Measurements from ENCODE around the gene RCOR2.
A peak's percentile ranks its signal among the peaks of the same experiment; 100 is the strongest.

RCOR2 gene

DNA sequence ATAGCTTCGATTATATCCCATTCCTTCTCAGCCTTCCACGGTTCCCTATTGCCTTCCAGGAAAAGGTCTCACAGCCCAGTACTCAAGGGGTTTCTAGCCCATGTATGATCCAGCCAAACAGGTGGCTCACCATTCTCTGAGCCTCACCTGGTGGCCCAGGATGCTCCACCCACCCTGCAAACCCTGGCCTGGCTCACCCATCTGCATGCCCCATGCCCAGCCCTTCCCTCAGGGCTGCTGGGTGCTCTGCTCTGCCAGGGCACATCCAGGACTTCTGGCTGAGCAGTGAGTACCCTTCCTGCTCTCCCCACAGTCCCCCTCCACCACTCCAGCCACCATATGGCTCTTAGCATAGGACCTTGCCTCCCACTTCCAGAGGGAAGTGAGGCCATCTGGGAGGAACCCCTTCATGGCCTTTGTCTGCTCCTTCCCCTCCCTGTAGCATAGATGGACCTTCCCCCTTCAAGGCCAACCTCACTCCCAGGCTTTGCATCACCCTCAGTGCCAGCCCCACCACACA is 5.8 kb upstream of the RCOR2 start:
- no peak for DNase-seq

DNA sequence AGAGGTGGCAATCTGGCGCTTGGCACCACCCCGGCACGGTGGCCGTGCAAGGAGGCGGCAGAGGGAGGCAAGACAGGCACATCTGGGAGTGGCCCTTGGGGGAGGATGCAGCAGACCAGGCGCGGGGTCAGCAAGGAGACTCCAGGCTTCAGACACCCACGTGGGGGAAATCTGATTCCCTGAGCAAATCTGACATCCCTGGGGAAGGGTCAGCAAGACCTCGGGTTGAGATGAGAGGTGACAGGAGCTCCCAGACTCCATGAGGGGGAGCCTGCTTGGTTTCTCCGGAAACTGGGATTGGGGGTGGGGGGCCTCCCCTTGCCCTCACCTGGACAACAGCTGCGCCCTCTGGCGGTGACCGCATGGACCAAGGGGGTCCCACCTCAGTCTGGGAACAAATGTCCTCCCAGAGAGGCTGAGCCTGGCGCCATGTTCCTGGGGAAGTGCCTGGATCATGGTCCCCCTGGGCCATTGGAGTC is 4.0 kb upstream of the RCOR2 start:
- DNase-seq, result no peak

DNA sequence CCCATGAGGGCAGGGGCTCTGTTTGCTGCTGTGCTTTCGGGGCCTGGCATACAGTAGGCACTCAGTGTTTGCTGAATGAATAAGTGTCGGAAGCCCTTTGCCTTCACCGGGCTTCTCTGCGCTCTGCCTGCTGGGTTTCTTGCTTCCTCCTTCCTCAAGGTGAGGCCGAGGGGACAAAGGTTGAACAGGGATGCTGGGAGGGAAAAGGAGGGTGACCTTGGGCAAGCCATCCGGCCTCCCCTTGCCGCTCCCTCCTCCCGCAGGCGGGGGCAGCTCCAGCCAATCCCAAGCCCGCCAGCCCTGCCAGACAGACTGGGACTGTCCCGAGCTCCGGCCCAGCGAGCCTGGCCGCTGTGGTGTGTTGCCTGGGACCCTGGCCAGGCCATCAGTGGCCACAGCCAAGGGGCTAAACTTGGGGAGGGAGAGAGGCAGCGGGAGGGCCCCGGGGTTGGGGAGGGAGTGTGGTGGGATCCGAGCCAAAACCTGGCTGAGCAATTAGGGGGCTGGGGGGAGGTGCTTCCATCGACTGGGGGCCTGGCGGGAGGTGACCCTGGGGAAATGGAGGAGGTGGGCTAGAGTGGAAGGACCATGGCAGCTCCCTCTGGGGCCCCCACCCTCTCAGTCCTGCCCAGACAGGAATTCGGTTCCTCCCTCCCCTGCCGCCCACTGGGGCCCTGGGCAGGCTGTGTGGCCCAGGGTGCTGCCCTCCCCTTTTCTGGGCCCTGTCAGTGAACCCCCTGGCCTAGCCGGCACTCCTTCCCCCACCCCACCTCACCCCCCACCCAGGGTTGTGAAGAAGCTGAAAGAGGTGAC is 3.4 kb upstream of the RCOR2 start:
- no peak for DNase-seq

DNA sequence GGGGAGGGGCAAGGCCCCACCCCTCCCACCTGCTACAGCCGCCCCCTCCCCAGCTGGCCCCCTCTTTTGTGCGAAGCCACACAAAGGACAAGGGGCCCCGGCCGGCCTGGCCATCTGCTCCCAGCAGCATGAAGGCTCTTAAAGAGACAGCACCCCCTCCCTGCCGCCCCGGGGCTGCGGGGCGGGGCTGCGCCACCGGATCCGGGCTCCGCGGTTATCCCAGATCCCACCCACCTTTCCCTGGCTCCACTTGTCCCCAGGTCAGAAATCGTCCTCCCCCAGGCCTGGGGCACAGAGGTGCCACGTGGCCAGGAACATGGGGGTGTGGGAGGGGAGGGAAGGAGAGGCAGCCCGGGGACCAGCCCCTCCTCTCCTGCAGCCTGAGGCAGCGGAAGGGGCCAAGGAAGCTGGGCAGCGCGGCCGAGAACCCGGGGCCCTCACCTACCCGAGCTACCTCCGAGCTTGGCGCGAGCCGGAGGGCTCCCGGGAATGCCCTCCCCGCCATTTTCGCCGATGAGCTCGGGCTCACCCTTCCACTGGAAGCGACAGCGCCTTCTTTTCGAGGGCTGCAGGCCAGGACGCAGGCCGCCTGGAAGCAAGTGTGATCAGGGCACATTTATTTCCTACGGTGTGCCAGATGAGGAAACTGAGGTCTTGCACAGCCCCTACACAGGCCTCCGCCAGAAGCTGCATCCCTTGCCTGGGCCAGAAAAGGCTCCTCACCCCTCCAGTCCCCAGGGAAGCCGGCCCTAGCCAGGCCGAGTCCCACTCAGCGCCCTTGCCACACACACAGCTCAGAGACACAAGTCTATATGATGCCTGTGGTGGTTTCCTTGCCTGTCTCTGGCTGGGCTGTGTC is 2.5 kb upstream of the RCOR2 start:
- DNase-seq, result peak; percentile 35

DNA sequence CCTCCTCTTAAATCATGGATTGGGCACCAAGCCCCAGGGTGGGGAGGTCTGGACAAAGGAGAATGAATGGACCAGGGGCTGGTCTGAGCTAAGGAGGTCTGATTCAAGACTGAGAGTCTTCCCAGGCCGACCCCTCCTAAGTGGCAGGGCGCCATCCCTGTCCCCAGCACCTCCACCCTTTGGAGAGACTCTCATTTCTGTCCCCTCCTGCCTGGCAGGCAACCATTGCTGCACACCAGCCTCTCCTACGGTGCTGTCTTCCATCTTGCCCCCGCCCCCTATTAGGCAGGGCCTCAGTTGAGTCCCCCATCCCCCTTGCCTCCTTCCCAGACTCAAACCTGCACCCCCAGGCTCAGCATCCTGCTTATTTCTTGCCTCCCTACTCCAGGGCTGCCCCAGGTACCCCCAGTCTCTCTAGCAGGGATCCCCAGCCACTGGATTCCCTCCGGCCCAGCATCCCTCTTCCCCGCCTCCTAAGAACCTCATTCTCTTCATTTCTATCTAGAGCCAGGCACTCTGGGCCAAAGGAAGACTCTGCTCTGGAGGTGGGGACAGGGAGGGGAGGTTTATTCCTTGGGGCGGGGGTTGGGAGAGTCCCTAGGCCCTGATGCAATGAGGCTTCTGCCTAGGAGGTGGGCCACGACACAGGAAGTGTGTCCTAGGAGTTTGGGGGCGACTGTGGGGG is 1.7 kb upstream of the RCOR2 start:
- no peak for DNase-seq

DNA sequence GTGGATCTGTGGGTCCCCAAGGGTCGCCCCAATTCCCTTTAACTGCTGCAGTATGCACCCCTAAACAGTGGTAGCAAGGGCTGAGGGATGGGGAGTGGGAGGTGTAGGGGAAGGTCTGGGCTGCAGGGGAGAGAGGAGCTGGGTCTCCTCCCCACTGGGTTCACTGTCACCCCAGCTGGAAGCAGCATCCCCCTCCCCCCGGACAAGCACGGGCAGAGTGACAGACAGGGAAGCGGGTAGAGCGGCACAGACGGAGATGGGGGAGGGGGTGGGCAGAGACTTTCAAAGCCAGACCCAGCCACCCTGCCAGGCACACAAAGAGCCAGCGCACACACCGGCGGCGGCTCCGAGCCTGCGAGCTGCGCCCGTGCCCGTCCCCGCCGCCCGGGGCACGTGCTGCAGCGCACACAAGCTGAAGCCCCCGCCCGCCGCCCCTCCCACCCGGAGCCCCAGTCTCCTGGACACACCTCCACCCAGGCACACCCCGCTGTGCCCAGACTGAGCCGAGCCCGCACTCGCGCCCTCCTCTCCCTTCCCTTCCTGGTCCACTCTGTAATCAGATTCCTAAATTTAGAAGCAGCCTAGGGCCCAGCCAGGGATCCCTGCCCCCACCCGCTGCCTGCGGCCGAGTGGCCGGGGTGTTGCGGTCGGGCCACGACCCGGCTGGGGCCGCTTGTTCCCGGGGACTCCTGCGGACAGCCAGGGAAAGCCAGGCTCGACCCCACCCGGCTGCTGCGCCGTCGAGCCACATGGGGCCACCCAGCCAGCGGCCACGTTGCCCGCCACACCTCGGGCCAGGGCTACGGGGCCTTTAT is 935 bp upstream of the RCOR2 start:
- peak; percentile 89 for DNase-seq

DNA sequence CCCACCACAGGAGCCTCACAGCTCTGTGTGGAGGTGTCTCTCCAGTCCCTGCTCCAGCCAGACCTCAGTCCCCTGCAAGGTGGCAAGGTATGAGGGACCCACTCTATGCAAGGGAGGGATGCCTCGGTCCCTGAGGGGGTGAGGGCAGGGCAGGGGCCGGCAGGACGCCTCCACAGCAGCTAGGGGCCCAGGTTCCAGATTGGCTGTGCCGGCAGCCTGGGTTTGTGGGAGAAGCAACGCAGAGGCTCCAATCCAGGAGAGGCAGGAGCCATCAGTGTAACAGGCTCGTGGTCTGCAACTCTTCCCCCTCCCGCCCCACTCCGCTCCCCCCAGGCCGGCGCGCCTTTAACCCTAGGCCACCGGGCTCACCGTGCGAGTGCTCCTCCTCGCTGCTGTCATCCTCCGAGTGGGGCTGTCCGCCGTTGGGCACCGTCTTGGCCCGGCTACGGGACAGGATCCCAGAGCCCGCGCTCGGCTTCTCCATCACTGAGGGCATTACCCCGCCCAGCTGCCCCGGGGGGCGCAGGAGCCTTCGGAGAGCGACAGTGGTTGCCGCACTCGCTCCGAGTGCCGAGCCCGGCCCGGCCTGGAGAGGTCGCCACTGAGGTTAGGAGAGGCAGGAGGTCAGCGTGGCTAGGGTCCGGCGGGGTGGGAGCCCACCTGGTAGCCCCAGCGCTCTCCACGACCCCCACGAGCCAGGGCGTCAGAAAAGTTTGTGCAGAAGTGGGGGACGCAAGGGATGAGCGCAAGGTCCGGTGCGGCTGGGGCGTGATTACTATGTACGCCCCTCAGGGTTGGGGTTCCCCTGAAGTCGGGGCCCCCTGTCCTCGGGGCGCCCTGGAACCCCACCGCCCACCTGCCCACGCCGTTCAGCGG is 765 bp downstream of the RCOR2 start:
- peak; percentile 54 for DNase-seq

DNA sequence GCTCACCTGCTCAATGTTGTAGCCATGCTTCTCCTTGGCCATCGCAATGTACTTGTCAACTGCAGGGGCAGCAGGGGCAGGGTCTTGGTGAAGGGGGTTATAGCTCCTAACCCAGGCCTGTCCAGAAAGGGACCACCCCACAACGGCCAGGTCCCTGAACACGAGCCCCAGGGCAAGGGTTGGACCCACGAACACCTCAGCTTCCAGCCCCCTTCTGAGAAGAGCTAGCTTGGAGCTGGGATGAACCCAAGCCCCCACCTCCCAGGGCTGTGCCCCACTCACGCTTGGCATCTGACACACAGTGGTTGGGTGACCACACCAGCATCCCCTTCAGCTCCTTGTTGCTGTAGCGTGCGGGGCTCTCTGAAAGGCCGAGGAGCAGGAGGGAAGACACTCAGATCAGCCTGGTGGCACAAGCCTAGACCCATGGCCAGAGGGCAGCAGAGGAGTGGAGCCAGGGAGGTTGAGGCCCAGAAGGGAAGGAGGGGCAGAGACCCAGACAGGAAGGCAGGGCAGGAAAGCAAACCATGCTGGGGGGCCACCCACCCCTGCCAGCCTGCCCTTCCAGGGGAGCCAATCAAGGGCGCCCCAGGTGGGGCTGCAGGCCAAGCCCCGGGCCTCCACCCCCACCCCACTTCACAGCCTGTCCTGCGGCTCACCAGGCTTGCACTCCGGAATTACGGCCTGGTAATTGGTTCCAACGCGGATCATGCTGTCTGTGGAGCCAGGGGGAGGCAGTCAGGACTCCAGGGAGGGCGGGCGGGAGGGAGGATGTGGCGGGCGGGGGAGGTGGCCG is 1.9 kb downstream of the RCOR2 start:
- DNase-seq, result no peak

DNA sequence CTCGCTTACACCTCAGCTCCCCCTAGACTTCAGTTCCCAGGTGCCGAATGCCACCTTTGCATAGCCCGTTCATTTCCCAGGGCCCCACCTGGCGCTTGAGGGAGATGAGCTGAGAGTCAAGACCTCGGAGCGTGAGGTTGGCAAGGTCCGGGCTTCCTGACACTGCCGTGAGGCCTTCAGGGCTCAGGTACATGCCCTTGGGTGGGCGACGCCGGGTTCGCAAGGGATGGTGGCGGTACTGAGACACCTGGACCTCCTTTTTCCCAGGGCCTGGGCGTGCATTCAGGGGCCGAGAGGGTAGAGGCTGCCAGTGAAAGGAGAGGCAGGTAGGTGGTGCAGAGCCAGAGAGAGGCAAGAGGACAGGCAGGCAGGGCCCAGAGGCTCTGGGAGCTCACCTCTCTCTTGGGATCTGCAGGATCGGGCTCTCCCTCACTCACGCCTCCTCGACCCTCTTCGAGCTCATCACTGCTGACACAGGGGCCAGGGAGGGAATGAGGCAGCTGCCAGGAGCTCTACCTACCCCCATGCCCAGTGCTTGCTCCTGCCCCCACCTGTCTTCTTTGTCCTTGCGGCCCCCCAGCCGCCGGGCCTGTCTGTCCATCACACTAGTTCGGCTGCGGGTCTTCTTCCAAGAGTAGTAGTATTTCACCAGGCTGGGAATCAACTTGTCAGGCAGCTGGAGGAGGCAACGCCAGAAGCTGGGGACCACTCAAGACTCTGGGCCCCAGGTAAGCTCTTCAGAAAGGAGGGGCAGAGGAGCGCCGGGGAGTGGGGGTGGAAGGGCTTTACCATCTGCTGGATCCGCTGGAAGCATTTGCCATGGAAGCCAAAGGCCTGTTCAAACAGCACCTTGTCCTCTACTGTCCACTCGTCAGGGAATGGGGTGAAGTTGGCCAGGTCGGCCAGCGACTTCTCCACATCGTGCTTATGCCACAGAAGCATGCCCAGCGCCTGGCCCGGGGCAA is 2.8 kb downstream of the RCOR2 start:
- DNase-seq, result no peak

DNA sequence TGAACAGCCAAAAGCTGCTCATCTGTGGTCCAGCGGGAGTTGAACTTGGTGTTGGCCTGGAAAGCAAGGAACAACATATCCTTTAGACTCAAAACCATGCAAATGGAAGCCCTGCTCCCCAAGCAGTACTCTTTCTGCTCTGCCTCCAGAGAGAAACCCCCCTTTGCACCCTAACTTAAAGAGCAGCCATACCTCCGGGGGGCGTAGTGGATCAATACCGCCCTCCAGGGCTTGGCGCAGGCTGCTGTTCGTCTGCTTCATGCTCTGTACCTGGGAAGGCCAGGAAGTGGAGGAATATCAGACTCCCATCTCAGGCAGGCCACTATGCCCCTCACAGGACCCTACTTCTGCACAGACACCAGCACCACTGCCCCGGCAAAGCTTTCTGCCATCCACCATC is 4.3 kb downstream of the RCOR2 start:
- DNase-seq, result no peak

DNA sequence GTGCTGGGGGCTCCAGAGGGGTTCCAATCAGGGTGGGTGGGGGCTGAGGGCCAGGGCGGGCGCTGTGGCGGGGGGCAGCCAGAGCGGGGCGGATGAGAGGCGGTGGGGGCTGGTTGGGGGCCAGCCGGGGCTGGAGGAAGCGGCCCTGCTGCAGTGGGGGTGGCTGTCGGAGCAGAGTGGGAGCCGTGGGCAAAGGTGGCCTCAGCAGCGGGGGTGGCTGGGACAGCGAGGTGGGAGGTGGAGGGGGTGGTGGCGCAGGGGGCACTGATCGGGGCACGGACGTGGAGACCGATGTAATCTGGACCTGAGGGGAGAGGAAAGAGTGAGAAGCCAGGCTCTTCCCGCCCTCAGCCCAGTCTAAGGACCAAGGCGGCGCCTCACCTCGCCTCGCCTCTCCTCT is 5.1 kb downstream of the RCOR2 start:
- DNase-seq, result no peak

DNA sequence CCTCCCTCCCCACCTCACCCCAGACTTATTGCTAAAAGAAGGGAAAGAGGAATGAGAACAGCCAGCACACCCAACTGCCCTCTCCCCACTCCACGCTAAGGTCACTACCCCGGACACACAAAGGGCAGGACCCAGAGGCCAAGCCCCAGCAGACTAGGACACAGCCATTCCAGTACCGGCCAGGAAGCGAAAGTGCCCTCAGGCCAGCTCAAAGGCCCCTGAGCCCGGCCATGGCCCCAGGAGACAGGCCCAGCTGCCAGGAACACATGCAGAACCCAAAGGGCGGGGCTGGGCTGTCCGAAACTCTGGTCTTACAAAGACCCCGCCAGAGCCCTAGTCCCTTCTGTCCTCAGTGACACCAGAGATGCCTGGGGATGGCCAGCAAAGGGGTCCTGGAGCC is 5.5 kb downstream of the RCOR2 start:
- no peak for DNase-seq

DNA sequence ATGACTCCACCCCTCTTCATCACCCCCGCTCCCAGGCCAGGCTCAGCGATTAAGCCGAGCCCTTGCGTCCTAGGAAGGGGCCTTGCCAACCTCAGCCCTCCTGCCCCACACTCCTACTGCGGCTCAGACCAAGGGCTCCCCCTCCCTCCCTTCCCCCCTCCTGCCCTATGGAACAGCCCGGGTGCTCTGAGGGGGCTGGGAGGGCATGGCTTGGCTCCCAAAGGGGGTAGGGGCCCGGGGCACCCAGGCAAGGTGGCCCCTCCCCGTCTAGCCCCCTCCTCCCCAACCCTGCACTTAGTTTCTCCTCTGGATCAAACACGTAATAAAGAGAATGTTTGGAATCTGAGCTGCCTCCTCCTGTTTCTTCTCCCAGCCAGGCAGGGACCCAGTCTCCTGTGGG is 6.3 kb downstream of the RCOR2 start:
- no peak for DNase-seq

DNA sequence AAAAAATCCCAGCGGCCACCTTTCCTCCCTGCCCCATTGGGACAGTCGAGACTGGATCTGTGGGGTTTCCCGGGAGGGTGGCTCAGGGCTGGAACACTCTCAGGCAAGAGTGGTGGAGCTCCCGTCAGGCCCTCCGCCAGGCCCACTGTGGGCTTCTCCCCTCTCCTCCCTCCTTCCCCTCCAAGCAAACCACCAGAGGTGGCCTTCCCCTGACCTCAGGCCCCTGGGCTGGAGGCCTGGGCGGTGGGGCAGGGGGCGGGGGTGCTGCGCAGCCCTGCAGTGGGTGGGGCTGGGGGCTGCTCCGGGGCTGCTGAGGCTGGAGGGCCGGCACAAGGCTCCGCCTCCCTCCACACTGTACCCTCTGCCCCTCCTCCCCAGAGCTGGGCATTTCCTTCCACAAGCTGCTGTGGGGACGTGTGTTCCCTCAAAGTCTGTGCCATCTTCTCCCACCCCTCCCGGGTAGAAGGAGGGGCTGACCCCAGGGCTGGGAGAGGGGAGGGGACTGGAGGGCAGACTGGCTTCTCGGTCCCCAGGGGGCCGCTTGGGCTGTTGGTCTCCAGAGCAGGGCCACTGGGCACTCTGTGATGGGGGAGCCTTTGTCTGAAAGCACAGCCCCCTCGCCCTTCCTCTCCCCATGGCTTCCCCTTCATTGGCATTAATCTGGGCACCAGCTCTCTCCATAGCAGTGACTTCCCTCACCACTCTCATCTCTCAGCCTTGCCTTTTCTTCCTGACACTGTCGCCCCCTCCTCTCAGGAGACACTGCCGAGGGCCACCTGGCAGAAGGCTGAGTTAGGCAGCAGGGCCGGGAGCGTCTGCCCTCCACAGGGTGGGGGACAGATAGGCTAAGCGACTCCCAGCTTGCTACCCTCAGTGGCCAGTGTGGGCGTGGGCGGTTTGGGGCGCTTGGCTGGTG is 7.1 kb downstream of the RCOR2 start:
- no peak for DNase-seq

DNA sequence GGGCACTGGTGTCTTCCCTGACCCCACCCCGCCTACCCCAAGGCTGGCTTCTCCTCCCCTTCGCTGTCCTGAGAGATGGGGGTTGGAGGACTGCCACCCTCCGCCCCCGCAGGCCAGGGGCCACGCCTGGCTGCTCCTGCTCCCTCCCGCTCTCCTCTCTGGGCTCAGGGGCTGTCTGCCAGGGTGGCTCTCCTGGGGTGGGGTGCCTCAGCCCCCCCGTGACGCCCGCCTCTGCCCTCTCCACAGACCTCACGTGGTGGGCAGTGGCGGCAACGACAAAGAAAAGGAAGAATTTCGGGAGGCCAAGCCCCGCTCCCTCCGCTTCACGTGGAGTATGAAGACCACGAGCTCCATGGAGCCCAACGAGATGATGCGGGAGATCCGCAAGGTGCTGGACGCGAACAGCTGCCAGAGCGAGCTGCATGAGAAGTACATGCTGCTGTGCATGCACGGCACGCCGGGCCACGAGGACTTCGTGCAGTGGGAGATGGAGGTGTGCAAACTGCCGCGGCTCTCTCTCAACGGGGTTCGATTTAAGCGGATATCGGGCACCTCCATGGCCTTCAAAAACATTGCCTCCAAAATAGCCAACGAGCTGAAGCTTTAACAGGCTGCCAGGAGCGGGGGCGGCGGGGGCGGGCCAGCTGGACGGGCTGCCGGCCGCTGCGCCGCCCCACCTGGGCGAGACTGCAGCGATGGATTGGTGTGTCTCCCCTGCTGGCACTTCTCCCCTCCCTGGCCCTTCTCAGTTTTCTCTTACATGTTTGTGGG is 8.1 kb downstream of the RCOR2 start:
- no peak for DNase-seq

DNA sequence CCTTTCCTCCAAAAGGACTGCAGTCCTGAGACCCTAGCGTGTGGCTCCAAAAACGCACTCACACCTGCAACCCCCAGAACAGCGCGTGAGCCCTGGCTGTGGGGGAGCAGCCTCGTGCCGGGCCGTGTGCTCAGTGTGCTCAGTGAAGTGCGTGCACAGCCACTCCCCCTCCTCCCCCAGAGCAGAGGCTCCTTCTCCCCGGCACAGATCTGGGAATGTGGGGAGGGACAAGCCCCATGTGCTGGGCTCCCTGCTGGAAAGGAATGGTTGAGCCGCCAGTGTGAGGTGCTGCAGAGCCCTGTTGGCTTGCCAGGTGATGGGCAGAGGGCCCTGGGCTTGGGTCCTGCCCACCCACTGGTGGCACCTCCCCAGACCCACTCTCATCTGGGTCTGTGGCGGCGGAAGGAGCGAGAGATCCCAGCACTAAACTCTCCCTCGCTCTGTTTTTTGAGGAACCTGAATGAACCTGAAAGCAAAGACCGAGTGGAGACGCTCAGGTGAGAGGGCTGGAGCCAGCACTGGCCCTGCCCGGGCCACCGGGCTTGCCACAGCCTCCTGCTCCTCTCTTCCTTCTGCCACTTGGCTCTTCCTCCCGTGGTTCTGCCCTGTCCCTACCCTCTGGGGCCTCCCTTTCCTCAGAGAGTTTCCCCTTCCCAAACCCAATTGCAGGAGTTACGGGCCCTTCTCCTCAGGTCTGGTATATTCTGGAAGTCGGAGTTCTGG is 9.0 kb downstream of the RCOR2 start:
- DNase-seq, result no peak

DNA sequence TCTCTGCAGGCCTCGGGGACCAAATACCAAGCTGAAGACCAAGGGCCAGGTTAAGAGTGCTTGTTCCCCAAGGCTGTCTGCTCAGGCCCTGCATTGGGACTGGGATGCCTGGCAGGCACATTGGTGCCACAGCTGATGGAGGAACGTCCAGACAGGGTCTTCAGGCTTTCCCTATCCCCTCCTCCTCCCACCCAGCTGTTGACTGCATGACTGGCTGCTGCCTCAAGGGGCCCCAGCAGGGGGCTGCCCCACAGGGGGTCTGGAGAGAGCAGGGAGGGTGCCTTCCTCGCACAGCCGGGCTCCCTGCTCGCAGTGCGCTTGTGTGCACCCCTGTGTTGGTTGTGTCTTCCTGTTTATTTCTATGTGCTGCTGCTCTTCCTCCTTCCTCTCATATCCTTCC is 9.9 kb downstream of the RCOR2 start:
- DNase-seq, result no peak
